GM12878 (cell line): Measurements from ENCODE around the gene TENT5A. TPM values are rescaled to one million over a fixed set of nuclear protein-coding genes. Genes with fewer than 3 reads are reported as not detected.

ENCODE experiments used
- ATAC-seq: fragments of 200-7000 bp; cut with Tn5 transposase; 3 replicates; pipeline ENCODE4 v1.9.1; 2020; ENCODE audit warnings: mild to moderate bottlenecking, moderate library complexity
- BruUV-seq: library from RNA; stranded (reverse); fragments of 400-500 nt; replicated peaks from 2 replicates; lab custom pipeline; 2021; lab: Mats Ljungman, UMichigan
- CTCF ChIA-PET: fragments of 300-600 bp; sonication (Branson Sonifier 250); formaldehyde crosslinking; extraction: SDS; loops from one replicate; lab custom pipeline; 2021; ENCODE audit warnings: inconsistent platforms; lab: Yijun Ruan, JAX
- POLR2A ChIA-PET: fragments of 350-600 bp; formaldehyde crosslinking; extraction: SDS; loops from one replicate; lab custom pipeline; 2021; ENCODE audit warnings: inconsistent platforms; lab: Charles Lee
- RAD21 ChIA-PET: fragments of 300-600 bp; sonication (Branson Sonifier 250); formaldehyde crosslinking; loops from one replicate; lab custom pipeline; 2023; ENCODE audit warnings: antibody characterized with exemption; ENCODE audit not compliant: unreplicated experiment; lab: Charles Lee
- SMC1A ChIA-PET: fragments of 300-600 bp; sonication (Branson Sonifier 250); formaldehyde crosslinking; loops from one replicate; lab custom pipeline; 2023; ENCODE audit not compliant: unreplicated experiment, uncharacterized antibody; lab: Charles Lee
- DNase-seq: peaks from one replicate; pipeline ENCODE4 v3.0.0-alpha.2; 2011; ENCODE audit warnings: low read depth, low spot score
- FAIRE-seq: peaks from 3 replicates; lab custom pipeline; 2011; peaks lifted over from hg19 to GRCh38; lab: Jason Lieb, UNC
- H2AFZ ChIP-seq: 2 replicates; pipeline ENCODE4 v1.6.0; 2011; ENCODE audit warnings: low read depth, low read length, control low read depth; ENCODE audit not compliant: control insufficient read depth
- H3K27ac ChIP-seq: 2 replicates; pipeline ENCODE4 v1.5.1; 2011; ENCODE audit warnings: control low read depth; ENCODE audit not compliant: control insufficient read depth, insufficient read depth
- H3K27me3 ChIP-seq, 2 experiments: replicated peaks in 1 of 2; 2 replicates each; pipeline versions ENCODE4 v1.6.0 to v1.6.1; 2011; ENCODE audit warnings: low read length in 1 of 2; ENCODE audit not compliant: control insufficient read depth in 2 of 2, insufficient read depth in 2 of 2
- H3K36me3 ChIP-seq, 2 experiments: 2 replicates each; pipeline ENCODE4 v1.5.1; 2011; ENCODE audit warnings: low read length in 1 of 2; ENCODE audit not compliant: control insufficient read depth in 2 of 2, insufficient read depth in 2 of 2
- H3K4me1 ChIP-seq: 2 replicates; pipeline ENCODE4 v1.6.1; 2011; ENCODE audit warnings: mild to moderate bottlenecking, low read length, moderate library complexity, mixed read lengths; ENCODE audit not compliant: control insufficient read depth, insufficient read depth
- H3K4me2 ChIP-seq: 2 replicates; pipeline ENCODE4 v1.6.0; 2011; ENCODE audit warnings: control low read depth; ENCODE audit not compliant: control insufficient read depth, insufficient read depth
- H3K4me3 ChIP-seq: fragments of 200-600 bp; sonication (generic); 2 replicates; pipeline ENCODE4 v1.5.1; 2016
- H3K79me2 ChIP-seq: 2 replicates; pipeline ENCODE4 v1.6.0; 2011; ENCODE audit warnings: low read length; ENCODE audit not compliant: control insufficient read depth, insufficient read depth
- H3K9ac ChIP-seq: 2 replicates; pipeline ENCODE4 v1.8.0; 2011; ENCODE audit warnings: low read length, control low read depth, mixed read lengths; ENCODE audit not compliant: control insufficient read depth, insufficient read depth
- H3K9me3 ChIP-seq: replicated peaks from 3 replicates; pipeline ENCODE4 v1.5.1; 2011; ENCODE audit warnings: mild to moderate bottlenecking, low read length; ENCODE audit not compliant: control insufficient read depth, insufficient read depth
- H4K20me1 ChIP-seq: 2 replicates; pipeline ENCODE4 v1.6.0; 2011; ENCODE audit not compliant: control insufficient read depth, insufficient read depth
- GATAD2B ChIP-seq: fragments of 450-650 bp; conservative IDR thresholded peaks from 2 replicates; pipeline ENCODE4 v1.6.1; 2017; ENCODE audit warnings: low read depth, mild to moderate bottlenecking, moderate library complexity
- IRF4 ChIP-seq: IDR thresholded peaks from 2 replicates; pipeline ENCODE4 v1.6.1; 2011; ENCODE audit warnings: low read depth, low read length
- NRF1 ChIP-seq: conservative IDR thresholded peaks from 2 replicates; pipeline ENCODE4 v1.6.1; 2011; ENCODE audit warnings: mild to moderate bottlenecking, low read depth, low read length, improper control_type of control experiment
- RCOR1 ChIP-seq: conservative IDR thresholded peaks from 2 replicates; pipeline ENCODE4 v1.6.1; 2012; ENCODE audit warnings: low read depth, low read length, improper control_type of control experiment
- YY1 ChIP-seq: IDR thresholded peaks from 2 replicates; pipeline ENCODE4 v1.6.1; 2011; ENCODE audit warnings: low read depth, mild to moderate bottlenecking, low read length
- ZNF217 ChIP-seq: fragments of 450-650 bp; IDR thresholded peaks from 2 replicates; pipeline ENCODE4 v1.6.1; 2017; ENCODE audit warnings: antibody characterized with exemption, mild to moderate bottlenecking
- WGBS: methylation state at CpG from one replicate; pipeline ENCODE4 v1.1.6; 2016; ENCODE audit warnings: low lambda C conversion rate; ENCODE audit not compliant: insufficient replicate concordance, insufficient coverage; ENCODE audit errors: missing lambda C conversion rate; 5-methylcytosine and 5-hydroxymethylcytosine counted together
- in situ Hi-C: fragments of 300-500 bp; cut with MboI; formaldehyde crosslinking; loops from 9 replicates; pipeline ENCODE4 v1.14.3; 2018; ENCODE audit warnings: mixed read lengths
- intact Hi-C: fragments of 100-400 bp; cut with micrococcal nuclease; formaldehyde crosslinking; loops from one replicate; pipeline ENCODE4 v1.14.2; 2022; ENCODE audit not compliant: unreplicated experiment
- polyA plus RNA-seq, 11 experiments: library from polyadenylated mRNA; depleted of rRNA in 4 of 11; unstranded in 6 of 11; stranded (reverse) in 5 of 11; fragments of >200 nt; fragmentation: Nextera tagmentation in 4 of 11; fragmentation: Illumina TruSeq in 1 of 11; extraction: Ambion mirVana in 4 of 11; extraction: Trizol in 1 of 11; gene quantifications; 1 replicate in 1 of 11; 2 replicates in 10 of 11; pipeline versions ENCODE4 v1.2.1 to v1.2.3, GENCODE V29; 2011 to 2016; ENCODE audit warnings: inconsistent platforms in 2 of 11, missing spikeins in 2 of 11, low read depth in 1 of 11
- total RNA-seq, 4 experiments: library from RNA; depleted of rRNA in 3 of 4; stranded (reverse); fragments of >200 nt in 3 of 4; fragmentation: Illumina TruSeq in 1 of 4; extraction: Trizol in 1 of 4; gene quantifications; 2 replicates each; pipeline versions ENCODE4 v1.2.1 to v1.2.3, GENCODE V29; 2013 to 2021
- TF ChIP-seq, protein P1 (sequence below): fragments of 450-650 bp; conservative IDR thresholded peaks from 2 replicates; pipeline ENCODE4 v1.6.1; 2017; ENCODE audit warnings: mild to moderate bottlenecking, moderate library complexity

TENT5A gene
- total and polyA plus RNA-seq, 10 of the 15 experiments (the other 5 are each of a cell fraction or from before 2014, with no cell fraction given): 0.25 to 9.6 (median 0.48) TPM

DNA sequence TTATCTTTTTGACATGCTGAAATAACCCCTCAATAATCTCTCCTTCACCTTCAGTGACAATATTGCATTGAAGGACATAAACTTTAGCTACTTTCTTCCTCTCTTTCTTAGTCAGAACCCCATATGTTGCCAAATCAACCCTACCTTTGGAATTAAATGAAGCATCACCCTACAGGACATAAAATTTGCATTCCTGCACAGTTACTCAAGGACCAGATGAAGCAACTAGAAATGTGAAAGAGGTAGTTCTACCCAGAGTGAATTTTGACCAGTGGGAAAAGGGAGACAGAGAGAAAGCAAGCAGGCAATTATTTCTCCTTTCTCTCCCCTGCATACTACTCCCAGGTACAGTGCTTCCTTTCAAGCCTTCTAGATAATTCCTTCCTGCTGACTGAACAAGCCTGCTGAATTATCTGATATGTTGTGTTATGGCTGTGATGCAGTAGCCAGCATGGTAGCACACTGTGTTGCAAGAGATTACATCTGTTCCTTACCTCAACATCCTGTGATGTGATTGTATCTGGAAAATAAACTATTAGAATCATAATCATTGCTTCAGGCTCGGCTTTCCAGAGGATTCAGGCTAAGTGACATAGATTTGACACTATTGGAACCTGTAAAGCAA lies 16.6 kb downstream of the TENT5A start:
- intact Hi-C loops: no loop called here
- no peak overlapping the region for H3K4me2 ChIP-seq
- ATAC-seq: no peak
- POLR2A ChIA-PET: no interaction called here
- H3K4me3 ChIP-seq: no peak overlapping the region
- H3K79me2 ChIP-seq: no peaks in the 10 kb centered on the region
- H3K27ac ChIP-seq: no peak overlapping the region
- no peaks in the 10 kb centered on the region for H3K27me3 ChIP-seq
- RAD21 ChIA-PET: interaction anchor here (0.9 to 1.3 kb wide), 2 partner anchors 129 to 165 kb away, joined by 3 to 4 read pairs; no protein-coding TSS in a partner anchor
- DNase-seq: no peak
- no TSS peak for BruUV-seq
- no peak for TF ChIP-seq YY1
- TF ChIP-seq RCOR1: no peak
- no peak for TF ChIP-seq IRF4
- TF ChIP-seq NRF1: no peak
- TF ChIP-seq ZNF217: no peak
- no peak overlapping the region for H3K9ac ChIP-seq
- in situ Hi-C loops: no loop called here
- CTCF ChIA-PET: interaction anchor here (0.8 to 6.3 kb wide), 3 partner anchors 19 to 270 kb away, joined by 3 to 41 read pairs (median 3); no protein-coding TSS in a partner anchor
- no peaks in the 10 kb centered on the region; the same call in 2 of the 3 replicates for H3K9me3 ChIP-seq
- 6% methylated on average over 1 of the region's 1 CpG for WGBS
- SMC1A ChIA-PET: interaction anchor here (0.7 to 5.8 kb wide), 6 partner anchors 9 to 305 kb away, joined by 3 to 39 read pairs (median 4); no protein-coding TSS in a partner anchor
- no peaks in the 10 kb centered on the region for H4K20me1 ChIP-seq
- H3K36me3 ChIP-seq: no peaks in the 10 kb centered on the region
- no peak overlapping the region for H2AFZ ChIP-seq
- FAIRE-seq: no peak
- no peaks in the 10 kb centered on the region for H3K4me1 ChIP-seq

DNA sequence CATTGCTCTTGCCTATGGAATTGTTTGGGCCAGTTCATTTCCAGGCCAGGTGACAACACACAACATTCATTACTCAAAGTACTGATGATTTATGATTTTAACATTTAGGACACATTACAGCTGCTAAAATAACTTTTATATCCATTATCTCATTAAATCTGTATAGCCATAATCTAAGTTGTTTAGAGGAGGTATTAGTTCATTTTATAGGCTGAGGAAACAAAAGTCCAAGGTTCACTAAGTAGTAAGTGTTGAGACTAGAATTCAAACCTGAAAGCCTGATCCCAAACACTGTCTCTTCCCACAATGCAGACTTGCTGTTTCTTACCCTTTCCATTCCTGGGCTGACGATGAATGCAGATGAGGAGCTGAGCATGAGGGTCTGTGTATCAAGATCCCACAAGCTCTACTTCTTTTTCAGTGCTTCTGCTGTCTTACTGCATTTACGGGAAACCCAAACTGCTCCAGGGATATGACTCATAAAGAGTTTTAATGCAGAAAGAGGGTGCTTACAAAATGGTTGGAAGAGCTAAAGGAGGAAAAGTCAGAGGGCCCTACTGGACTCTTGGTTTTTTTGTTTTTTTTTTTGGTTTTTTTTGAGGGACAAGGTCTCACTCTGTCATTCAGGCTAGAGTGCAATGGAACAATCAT lies 17.9 kb downstream of the TENT5A start:
- FAIRE-seq (no peak), ATAC-seq (no peak), DNase-seq (no peak)
- Histone ChIP-seq H3K4me2 (no peak overlapping the region), H3K4me3 (no peak overlapping the region), H3K9ac (no peak overlapping the region), H4K20me1 (no peaks in the 10 kb centered on the region), H3K36me3 (no peaks in the 10 kb centered on the region), H3K27me3 (no peaks in the 10 kb centered on the region), H3K27ac (no peak overlapping the region), H3K4me1 (no peaks in the 10 kb centered on the region), H2AFZ (no peak overlapping the region), H3K9me3 (no peaks in the 10 kb centered on the region; the same call in 2 of the 3 replicates), H3K79me2 (no peaks in the 10 kb centered on the region)
- TF ChIP-seq, protein P1, sequence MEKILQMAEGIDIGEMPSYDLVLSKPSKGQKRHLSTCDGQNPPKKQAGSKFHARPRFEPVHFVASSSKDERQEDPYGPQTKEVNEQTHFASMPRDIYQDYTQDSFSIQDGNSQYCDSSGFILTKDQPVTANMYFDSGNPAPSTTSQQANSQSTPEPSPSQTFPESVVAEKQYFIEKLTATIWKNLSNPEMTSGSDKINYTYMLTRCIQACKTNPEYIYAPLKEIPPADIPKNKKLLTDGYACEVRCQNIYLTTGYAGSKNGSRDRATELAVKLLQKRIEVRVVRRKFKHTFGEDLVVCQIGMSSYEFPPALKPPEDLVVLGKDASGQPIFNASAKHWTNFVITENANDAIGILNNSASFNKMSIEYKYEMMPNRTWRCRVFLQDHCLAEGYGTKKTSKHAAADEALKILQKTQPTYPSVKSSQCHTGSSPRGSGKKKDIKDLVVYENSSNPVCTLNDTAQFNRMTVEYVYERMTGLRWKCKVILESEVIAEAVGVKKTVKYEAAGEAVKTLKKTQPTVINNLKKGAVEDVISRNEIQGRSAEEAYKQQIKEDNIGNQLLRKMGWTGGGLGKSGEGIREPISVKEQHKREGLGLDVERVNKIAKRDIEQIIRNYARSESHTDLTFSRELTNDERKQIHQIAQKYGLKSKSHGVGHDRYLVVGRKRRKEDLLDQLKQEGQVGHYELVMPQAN: no peak
- no peak for TF ChIP-seq GATAD2B
- POLR2A ChIA-PET: no interaction called here
- intact Hi-C loops: no loop called here
- CTCF ChIA-PET: interaction anchor here (0.6 to 6.3 kb wide), 11 partner anchors 17 to 305 kb away, joined by 3 to 41 read pairs (median 3); partner anchors contain the start of gene TENT5A
- no TSS peak for BruUV-seq
- RAD21 ChIA-PET: interaction anchor here (0.7 to 1.6 kb wide), 9 partner anchors 13 to 306 kb away, joined by 3 to 6 read pairs (median 3); no protein-coding TSS in a partner anchor
- SMC1A ChIA-PET: interaction anchor here (0.7 to 5.8 kb wide), 15 partner anchors 11 to 306 kb away, joined by 3 to 39 read pairs (median 3); no protein-coding TSS in a partner anchor
- WGBS: 48% methylated on average over 2 of the region's 2 CpGs
- in situ Hi-C loops: no loop called here
